Erythroblast (primary cell): ENCODE results near the gene ST7.

Experiments
- GATA1 ChIP-seq: IDR thresholded peaks from 2 replicates; pipeline ENCODE4 v1.6.1; 2011; ENCODE audit warnings: low read depth, mild to moderate bottlenecking, control low read depth, low read length, moderate library complexity
- POLR2A ChIP-seq: IDR thresholded peaks from 2 replicates; pipeline ENCODE4 v1.6.1; 2011; ENCODE audit warnings: mild to moderate bottlenecking, low read length

- TF ChIP-seq POLR2A (no peak), GATA1 (no peak)
Measured at GRCh38 chr7:117211614-117212013, 258.3 kb downstream of the ST7 start.
